ENCODE data around the gene STXBP5.

DNA sequence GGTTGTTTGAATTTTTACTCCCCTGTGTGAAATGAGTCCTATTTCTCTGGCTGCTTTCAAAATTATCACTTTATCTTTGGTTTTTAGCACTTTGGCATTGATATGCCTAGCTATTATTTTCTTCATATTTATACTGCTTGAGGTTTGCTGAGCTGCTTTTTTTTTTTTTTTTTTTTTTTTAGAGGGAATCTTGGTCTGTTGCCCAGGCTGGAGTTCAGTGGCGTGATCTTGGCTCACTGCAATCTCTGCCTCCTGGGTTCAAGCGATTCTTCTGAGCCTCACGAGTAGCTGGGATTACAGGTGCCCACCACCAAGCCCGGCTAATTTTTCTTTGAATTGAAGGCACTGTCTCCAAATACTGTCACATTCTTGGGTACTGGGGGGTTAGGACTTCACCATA lies 40.6 kb downstream of the STXBP5 start:
- TF ChIP-seq, protein P1, sequence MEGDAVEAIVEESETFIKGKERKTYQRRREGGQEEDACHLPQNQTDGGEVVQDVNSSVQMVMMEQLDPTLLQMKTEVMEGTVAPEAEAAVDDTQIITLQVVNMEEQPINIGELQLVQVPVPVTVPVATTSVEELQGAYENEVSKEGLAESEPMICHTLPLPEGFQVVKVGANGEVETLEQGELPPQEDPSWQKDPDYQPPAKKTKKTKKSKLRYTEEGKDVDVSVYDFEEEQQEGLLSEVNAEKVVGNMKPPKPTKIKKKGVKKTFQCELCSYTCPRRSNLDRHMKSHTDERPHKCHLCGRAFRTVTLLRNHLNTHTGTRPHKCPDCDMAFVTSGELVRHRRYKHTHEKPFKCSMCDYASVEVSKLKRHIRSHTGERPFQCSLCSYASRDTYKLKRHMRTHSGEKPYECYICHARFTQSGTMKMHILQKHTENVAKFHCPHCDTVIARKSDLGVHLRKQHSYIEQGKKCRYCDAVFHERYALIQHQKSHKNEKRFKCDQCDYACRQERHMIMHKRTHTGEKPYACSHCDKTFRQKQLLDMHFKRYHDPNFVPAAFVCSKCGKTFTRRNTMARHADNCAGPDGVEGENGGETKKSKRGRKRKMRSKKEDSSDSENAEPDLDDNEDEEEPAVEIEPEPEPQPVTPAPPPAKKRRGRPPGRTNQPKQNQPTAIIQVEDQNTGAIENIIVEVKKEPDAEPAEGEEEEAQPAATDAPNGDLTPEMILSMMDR (IDR thresholded peaks at IDR 0.05; ENCODE audit: low read depth, low read length, missing input control), result no peak
- TF ChIP-seq, protein P2, sequence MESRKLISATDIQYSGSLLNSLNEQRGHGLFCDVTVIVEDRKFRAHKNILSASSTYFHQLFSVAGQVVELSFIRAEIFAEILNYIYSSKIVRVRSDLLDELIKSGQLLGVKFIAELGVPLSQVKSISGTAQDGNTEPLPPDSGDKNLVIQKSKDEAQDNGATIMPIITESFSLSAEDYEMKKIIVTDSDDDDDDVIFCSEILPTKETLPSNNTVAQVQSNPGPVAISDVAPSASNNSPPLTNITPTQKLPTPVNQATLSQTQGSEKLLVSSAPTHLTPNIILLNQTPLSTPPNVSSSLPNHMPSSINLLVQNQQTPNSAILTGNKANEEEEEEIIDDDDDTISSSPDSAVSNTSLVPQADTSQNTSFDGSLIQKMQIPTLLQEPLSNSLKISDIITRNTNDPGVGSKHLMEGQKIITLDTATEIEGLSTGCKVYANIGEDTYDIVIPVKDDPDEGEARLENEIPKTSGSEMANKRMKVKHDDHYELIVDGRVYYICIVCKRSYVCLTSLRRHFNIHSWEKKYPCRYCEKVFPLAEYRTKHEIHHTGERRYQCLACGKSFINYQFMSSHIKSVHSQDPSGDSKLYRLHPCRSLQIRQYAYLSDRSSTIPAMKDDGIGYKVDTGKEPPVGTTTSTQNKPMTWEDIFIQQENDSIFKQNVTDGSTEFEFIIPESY (IDR thresholded peaks at IDR 0.05), result no peak

Data from liver (tissue), 2 donors.